ENCODE data around the gene RAG2. TPM values are rescaled to one million over a fixed set of nuclear protein-coding genes. Genes with fewer than 3 reads are reported as not detected.
"Not testable (repeated sequence)": the region's sequence is repeated elsewhere in the genome, so short reads cannot be mapped to it uniquely, and the experiment has no call there.

The RAG2 gene
- total and polyA plus RNA-seq, 8 donors, result not detected

DNA sequence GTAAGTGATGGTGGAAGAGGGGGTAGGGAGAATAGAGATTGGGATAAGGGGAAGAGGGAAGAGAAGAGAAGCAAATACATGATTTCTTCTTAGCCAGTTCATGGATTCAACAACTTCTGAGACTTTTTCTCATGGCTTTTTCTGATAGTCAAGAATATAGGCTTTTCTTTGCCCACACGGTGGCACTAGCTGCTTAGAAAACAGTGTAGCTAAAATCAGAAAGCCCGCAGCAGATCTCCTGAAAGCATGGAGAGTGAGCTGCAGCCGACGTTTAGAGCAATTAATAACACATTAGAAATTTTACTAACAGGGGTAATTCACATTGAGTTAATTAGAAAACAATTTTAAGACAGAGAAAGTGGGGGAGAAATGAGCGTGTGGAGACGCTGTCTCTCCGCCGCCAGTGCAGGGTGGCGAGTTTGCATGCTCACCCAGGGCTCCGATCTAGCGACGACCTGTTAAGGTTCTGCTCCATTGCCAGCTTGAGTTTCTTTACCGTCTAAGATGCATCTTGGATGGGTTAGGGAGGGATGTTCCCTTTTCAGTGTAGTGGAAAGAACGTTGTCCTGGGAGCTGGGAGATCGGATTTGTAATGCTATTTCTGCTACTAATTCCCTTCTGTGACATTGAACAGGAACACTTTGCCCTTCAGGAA, 33.5 kb downstream of the RAG2 start:
- Histone ChIP-seq H3K4me3 (peak overlapping the region in 2 of 4 donors; percentile 32 to 38), H3K27ac (no peak overlapping the region), H3K4me1 (no peaks in the 10 kb centered on the region), H3K36me3 (no peaks in the 10 kb centered on the region), H3K9me3 (no peaks in the 10 kb centered on the region), H3K27me3 (no peaks in the 10 kb centered on the region)
- ATAC-seq (peak; percentile 82 to 98 (median 94)), FAIRE-seq (peak; percentile 61), DNase-seq (peak in 3 of 6 donors; percentile 34 to 63 (median 35))
- 1 to 3% methylated on average over 15 of the region's 15 CpGs for WGBS, 2 donors
- TF ChIP-seq, protein P1, sequence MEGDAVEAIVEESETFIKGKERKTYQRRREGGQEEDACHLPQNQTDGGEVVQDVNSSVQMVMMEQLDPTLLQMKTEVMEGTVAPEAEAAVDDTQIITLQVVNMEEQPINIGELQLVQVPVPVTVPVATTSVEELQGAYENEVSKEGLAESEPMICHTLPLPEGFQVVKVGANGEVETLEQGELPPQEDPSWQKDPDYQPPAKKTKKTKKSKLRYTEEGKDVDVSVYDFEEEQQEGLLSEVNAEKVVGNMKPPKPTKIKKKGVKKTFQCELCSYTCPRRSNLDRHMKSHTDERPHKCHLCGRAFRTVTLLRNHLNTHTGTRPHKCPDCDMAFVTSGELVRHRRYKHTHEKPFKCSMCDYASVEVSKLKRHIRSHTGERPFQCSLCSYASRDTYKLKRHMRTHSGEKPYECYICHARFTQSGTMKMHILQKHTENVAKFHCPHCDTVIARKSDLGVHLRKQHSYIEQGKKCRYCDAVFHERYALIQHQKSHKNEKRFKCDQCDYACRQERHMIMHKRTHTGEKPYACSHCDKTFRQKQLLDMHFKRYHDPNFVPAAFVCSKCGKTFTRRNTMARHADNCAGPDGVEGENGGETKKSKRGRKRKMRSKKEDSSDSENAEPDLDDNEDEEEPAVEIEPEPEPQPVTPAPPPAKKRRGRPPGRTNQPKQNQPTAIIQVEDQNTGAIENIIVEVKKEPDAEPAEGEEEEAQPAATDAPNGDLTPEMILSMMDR (IDR thresholded peaks at IDR 0.05), result peak in 3 of 4 donors; percentile 32 to 49 (median 44)
- intact Hi-C loops (cut with DNase I), result loop anchor here in 2 of 3 donors (5.0 to 10.0 kb wide), 3 partner anchors 58 to 180 kb away; no protein-coding TSS in a partner anchor

DNA sequence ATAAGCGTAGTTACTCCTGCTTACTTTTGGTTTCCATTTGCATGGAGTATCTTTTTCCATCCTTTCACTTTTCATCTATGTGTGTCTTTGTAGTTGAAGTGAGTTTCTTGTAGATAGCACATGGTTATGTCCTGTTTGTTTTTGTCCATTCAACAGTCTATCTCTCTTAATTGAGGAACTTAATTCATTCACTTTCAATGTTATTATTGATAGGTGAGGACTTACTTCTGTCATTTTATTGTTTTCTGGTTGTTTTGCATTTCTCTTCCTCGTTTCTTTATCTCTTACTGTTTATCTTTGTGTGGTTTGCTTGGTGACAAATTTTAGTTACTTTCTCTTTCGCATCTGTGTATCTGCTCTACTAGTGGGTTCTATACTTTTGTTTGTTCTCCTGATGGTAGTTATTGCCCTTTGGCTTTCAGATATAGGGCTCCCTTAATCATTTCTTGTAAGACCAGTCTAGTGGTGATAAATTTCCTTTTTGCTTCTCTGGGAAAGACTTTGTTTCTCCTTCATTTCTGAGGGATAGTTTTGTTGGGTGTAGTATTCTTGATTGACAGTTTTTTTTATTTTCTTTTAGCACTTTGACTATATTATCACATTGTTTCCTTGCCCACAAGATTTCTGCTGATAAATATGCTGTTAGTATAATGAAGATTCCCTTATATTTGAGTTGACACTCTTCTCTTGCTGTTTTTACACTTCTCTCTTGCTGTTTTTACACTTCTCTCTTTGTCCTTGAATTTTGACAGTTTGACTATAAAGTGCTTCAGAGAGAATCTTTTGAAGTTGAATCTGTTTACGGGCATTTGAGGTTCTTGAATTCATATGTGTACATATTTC, 39.2 kb downstream of the RAG2 start:
- H3K36me3 ChIP-seq, result no peaks in the 10 kb centered on the region
- DNase-seq (no peak), FAIRE-seq (no peak), ATAC-seq (no peak)
- WGBS, 2 donors, result 59 to 61% methylated on average over 4 of the region's 4 CpGs
- intact Hi-C loops (cut with DNase I), result no loop called here
- no peak overlapping the region for H3K27ac ChIP-seq
- no peak overlapping the region for H3K4me3 ChIP-seq
- TF ChIP-seq, protein P1 (IDR thresholded peaks at IDR 0.05), result no peak
- no peaks in the 10 kb centered on the region for H3K27me3 ChIP-seq
- H3K4me1 ChIP-seq, result no peaks in the 10 kb centered on the region
- H3K9me3 ChIP-seq, result no peaks in the 10 kb centered on the region

DNA sequence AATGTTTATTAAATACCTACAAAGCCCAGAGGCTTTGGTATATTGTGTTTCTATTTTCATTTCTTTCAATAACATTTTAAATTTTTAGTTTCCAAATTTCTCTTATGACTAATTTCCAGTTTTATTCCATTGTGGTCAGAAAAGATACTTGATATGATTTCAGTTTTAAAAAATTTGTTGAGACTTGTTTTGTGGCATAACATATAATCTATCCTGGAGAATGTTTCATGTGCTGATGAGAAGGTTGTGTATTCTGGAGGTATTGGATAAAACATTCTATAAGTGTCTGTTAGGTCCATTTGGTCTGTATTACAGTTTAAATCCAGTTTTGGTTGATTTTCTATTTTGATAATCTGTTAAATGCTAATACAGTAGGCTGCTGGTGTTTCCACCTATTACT, 40.0 kb downstream of the RAG2 start:
- FAIRE-seq (no peak), ATAC-seq (no peak), DNase-seq (no peak)
- intact Hi-C loops (cut with DNase I), result no loop called here
- H3K27me3 ChIP-seq, result no peaks in the 10 kb centered on the region
- H3K4me1 ChIP-seq, result no peaks in the 10 kb centered on the region
- H3K36me3 ChIP-seq, result no peaks in the 10 kb centered on the region
- TF ChIP-seq, protein P1 (IDR thresholded peaks at IDR 0.05), result no peak
- H3K4me3 ChIP-seq, result no peak overlapping the region
- H3K9me3 ChIP-seq, result no peaks in the 10 kb centered on the region
- H3K27ac ChIP-seq, result no peak overlapping the region

DNA sequence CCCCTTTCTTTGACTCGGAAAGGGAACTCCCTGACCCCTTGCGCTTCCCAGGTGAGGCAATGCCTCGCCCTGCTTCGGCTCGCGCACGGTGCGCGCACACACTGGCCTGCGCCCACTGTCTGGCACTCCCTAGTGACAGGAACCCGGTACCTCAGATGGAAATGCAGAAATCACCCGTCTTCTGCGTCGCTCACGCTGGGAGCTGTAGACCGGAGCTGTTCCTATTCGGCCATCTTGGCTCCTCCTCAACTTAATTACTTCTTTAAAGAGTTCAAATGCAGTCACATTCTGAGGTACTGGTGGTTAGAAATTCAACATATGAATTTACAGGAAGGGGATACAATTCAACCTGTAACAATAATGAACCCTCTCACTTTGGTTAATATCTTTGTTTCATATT, 40.6 kb downstream of the RAG2 start:
- FAIRE-seq; DNase-seq; intact Hi-C loops (cut with DNase I); H3K27ac ChIP-seq; H3K4me3 ChIP-seq; H3K36me3 ChIP-seq; ATAC-seq; H3K27me3 ChIP-seq; H3K4me1 ChIP-seq; H3K9me3 ChIP-seq: not testable (repeated sequence)
- WGBS, 2 donors, result 85 to 94% methylated on average over 13 to 15 of the region's 17 CpGs

DNA sequence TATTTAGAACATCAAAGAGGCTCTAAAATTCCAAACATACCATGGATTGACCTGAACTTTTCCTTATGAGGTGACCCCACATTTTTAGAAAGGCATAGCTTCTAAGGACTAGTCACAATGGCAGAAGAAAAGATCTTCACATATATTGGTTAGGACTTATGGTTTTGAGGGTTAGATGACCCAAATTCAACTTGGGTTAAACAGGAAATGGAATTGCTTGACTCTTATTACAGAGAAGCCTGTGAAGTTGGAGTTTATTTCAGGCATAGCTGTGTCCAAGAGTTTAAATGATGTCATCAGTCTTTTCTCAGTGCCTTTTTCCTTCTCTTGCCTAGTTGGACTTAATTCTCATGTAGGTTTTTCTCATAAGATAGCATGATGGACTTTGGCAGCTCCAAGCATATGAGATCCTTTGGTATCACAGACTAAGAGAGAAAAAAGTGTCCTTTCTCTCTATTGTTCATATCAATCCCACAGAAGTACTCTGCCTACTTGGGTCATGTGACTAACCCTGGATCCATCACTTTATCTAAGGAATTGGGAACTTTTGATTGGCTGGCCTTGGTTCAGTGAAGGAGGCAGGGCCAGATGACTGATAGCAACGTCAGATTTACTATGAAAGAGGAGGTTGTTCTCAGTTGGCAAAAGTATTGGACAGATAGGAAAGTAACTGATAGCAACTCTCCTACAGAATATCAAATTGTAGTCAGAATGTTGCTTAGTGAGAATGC, 47.5 kb downstream of the RAG2 start:
- TF ChIP-seq, protein P1 (IDR thresholded peaks at IDR 0.05), result no peak
- no peaks in the 10 kb centered on the region for H3K36me3 ChIP-seq
- H3K27me3 ChIP-seq, result no peaks in the 10 kb centered on the region
- H3K4me3 ChIP-seq, result no peak overlapping the region
- no peaks in the 10 kb centered on the region for H3K9me3 ChIP-seq
- DNase-seq, result no peak
- 4 to 6% methylated on average over 1 of the region's 1 CpG for WGBS, 2 donors
- intact Hi-C loops (cut with DNase I), result no loop called here
- no peak for FAIRE-seq
- ATAC-seq, result no peak
- H3K27ac ChIP-seq, result no peak overlapping the region
- no peaks in the 10 kb centered on the region for H3K4me1 ChIP-seq

Data from pancreas (tissue), 10 donors.